PFSK-1 (cell line): ENCODE data around the gene SLCO3A1.

ENCODE experiments used
- POLR2AphosphoS5 ChIP-seq: IDR thresholded peaks from 2 replicates; pipeline ENCODE4 v1.6.1; 2012; ENCODE audit warnings: low read depth, mild to moderate bottlenecking, control low read depth, low read length, moderate library complexity
- REST ChIP-seq, 2 experiments: IDR thresholded peaks; 2 replicates each; pipeline versions ENCODE4 v1.6.1 to v1.8.0; 2011 to 2012; ENCODE audit warnings: low read depth in 2 of 2, low read length in 2 of 2, control low read depth in 1 of 2, inconsistent platforms in 1 of 2, mild to moderate bottlenecking in 1 of 2, moderate library complexity in 1 of 2; ENCODE audit not compliant: insufficient read depth in 1 of 2
- TAF1 ChIP-seq: IDR thresholded peaks from 2 replicates; pipeline ENCODE4 v1.6.1; 2012; ENCODE audit warnings: low read length, control low read depth, borderline replicate concordance; ENCODE audit not compliant: insufficient read depth

- TF ChIP-seq REST (IDR thresholded peaks at IDR 0.05; ENCODE audit: insufficient read depth in 1 of 2, low read depth in 2 of 2, low read length in 2 of 2) (no peak), POLR2AphosphoS5 (no peak), TAF1 (no peak)
Observed at GRCh38 chr15:91939403-91939831, 85.9 kb downstream of the SLCO3A1 start.
